ENCODE results near the gene DDIT3.

The DDIT3 gene

GRCh38 chr12:57526477-57527126, 6.3 kb upstream of the DDIT3 start:
- DNase-seq (ENCODE audit: low spot score) = no peak
- TF ChIP-seq CTCF (IDR thresholded peaks at IDR 0.05; ENCODE audit: borderline replicate concordance, control extremely low read depth, extremely low read depth, insufficient read depth, missing control alignments) = no peak
- in situ Hi-C loops (cut with MboI; ENCODE audit: low sequenced_read_pairs, unreplicated experiment) = no loop called here

- in situ Hi-C loops (cut with MboI; ENCODE audit: low sequenced_read_pairs, unreplicated experiment) = no loop called here
- no peak for TF ChIP-seq CTCF (IDR thresholded peaks at IDR 0.05; ENCODE audit: borderline replicate concordance, control extremely low read depth, extremely low read depth, insufficient read depth, missing control alignments)
- DNase-seq (ENCODE audit: low spot score) = no peak
Observed at GRCh38 chr12:57525615-57526383, 5.5 kb upstream of the DDIT3 start.

- no peak for TF ChIP-seq CTCF (IDR thresholded peaks at IDR 0.05; ENCODE audit: borderline replicate concordance, control extremely low read depth, extremely low read depth, insufficient read depth, missing control alignments)
- no peak for DNase-seq (ENCODE audit: low spot score)
- in situ Hi-C loops (cut with MboI; ENCODE audit: low sequenced_read_pairs, unreplicated experiment) = no loop called here
Observed at GRCh38 chr12:57524814-57525614, 4.7 kb upstream of the DDIT3 start.

GRCh38 chr12:57523706-57524614, 3.6 kb upstream of the DDIT3 start:
- peak; percentile 55 for DNase-seq (ENCODE audit: low spot score)
- in situ Hi-C loops (cut with MboI; ENCODE audit: low sequenced_read_pairs, unreplicated experiment) = no loop called here
- no peak for TF ChIP-seq CTCF (IDR thresholded peaks at IDR 0.05; ENCODE audit: borderline replicate concordance, control extremely low read depth, extremely low read depth, insufficient read depth, missing control alignments)

- in situ Hi-C loops (cut with MboI; ENCODE audit: low sequenced_read_pairs, unreplicated experiment) = no loop called here
- no peak for DNase-seq (ENCODE audit: low spot score)
- no peak for TF ChIP-seq CTCF (IDR thresholded peaks at IDR 0.05; ENCODE audit: borderline replicate concordance, control extremely low read depth, extremely low read depth, insufficient read depth, missing control alignments)
Observed at GRCh38 chr12:57522887-57523705, 2.8 kb upstream of the DDIT3 start.

All from GM13976 (cell line).